ENCODE data around the gene CMKLR1. TPM values are rescaled to one million over a fixed set of nuclear protein-coding genes. Genes with fewer than 3 reads are reported as not detected.

The CMKLR1 gene
- polyA plus RNA-seq, 3 donors: 7.5 to 11.6 (median 7.9) TPM

- H3K4me1 Mint-ChIP-seq: peaks cover 73% of the 10 kb centered on the region
- no peak overlapping the region for H3K27ac ChIP-seq (ENCODE audit: low read depth in 1 of 2, low read length in 2 of 2)
Measured at GRCh38 chr12:108307006-108307405, 32.1 kb downstream of the CMKLR1 start.

GRCh38 chr12:108306506-108306905 is 32.6 kb downstream of the CMKLR1 start:
- H3K27ac ChIP-seq (ENCODE audit: low read depth in 1 of 2, low read length in 2 of 2): peak overlapping the region in 1 of 2 donors; percentile 46
- peaks cover 12 to 15% (median 15%) of the 10 kb centered on the region in 3 donors for H3K27me3 Mint-ChIP-seq (ENCODE audit: low read depth in 3 of 3)

More at GRCh38 chr12:108307006-108307405, 32.1 kb downstream of the CMKLR1 start:
- H3K4me2 ChIP-seq (replicated peaks; ENCODE audit: extremely low read depth, low read length, poor library complexity, severe bottlenecking): no peak overlapping the region
- peaks cover 12 to 16% (median 15%) of the 10 kb centered on the region in 3 donors for H3K27me3 Mint-ChIP-seq (ENCODE audit: low read depth in 3 of 3)
- no peak for TF ChIP-seq CTCF (IDR thresholded peaks at IDR 0.05)
- no peaks in the 10 kb centered on the region for H3K9me3 ChIP-seq (replicated peaks in 1 of 2; ENCODE audit: control insufficient read depth in 1 of 2, insufficient read depth in 1 of 2, low read length in 2 of 2)
- no peaks in the 10 kb centered on the region for H3K36me3 ChIP-seq (replicated peaks in 1 of 2; ENCODE audit: control insufficient read depth in 1 of 2, insufficient read depth in 2 of 2, low read length in 2 of 2)
- no peak overlapping the region for H3K4me3 ChIP-seq (replicated peaks in 1 of 3; ENCODE audit: low read depth in 2 of 3, low read length in 3 of 3)
- peaks cover 8 to 13% of the 10 kb centered on the region in 2 donors for H3K36me3 Mint-ChIP-seq
- peaks cover 57 to 70% of the 10 kb centered on the region in 2 donors for H3K4me1 ChIP-seq (ENCODE audit: control insufficient read depth in 1 of 2, insufficient read depth in 2 of 2, low read length in 2 of 2)
- H3K27ac Mint-ChIP-seq: peak overlapping the region in 2 of 7 donors; percentile 15 to 83
- intact Hi-C loops (cut with micrococcal nuclease): loop anchor here in 1 of 2 donors (5.0 kb wide), 1 partner anchor 35 kb away; no protein-coding TSS in a partner anchor
- H3K4me3 Mint-ChIP-seq: no peak overlapping the region
- H3K79me2 ChIP-seq (ENCODE audit: insufficient read depth, low read length): no peaks in the 10 kb centered on the region
- DNase-seq: peak in 1 of 3 donors; percentile 57
- H3K9ac ChIP-seq (ENCODE audit: insufficient read depth, low read length, poor library complexity, severe bottlenecking): no peak overlapping the region
- no peaks in the 10 kb centered on the region for H3K9me3 Mint-ChIP-seq
- no peak overlapping the region for H2AFZ ChIP-seq (ENCODE audit: insufficient read depth, low read depth, low read length, poor library complexity, severe bottlenecking)
- H4K20me1 ChIP-seq (ENCODE audit: insufficient read depth, low read length): no peaks in the 10 kb centered on the region
- H3K27me3 ChIP-seq (ENCODE audit: control insufficient read depth in 2 of 2, insufficient read depth in 2 of 2, low read length in 2 of 2): no peaks in the 10 kb centered on the region
- 90% methylated on average over 2 of the region's 7 CpGs for WGBS (ENCODE audit: insufficient coverage)

More at GRCh38 chr12:108306506-108306905, 32.6 kb downstream of the CMKLR1 start:
- H3K9ac ChIP-seq (ENCODE audit: insufficient read depth, low read length, poor library complexity, severe bottlenecking): no peak overlapping the region
- no peaks in the 10 kb centered on the region for H3K9me3 Mint-ChIP-seq
- no peaks in the 10 kb centered on the region for H3K79me2 ChIP-seq (ENCODE audit: insufficient read depth, low read length)
- peaks cover 6 to 11% of the 10 kb centered on the region in 2 donors for H3K36me3 Mint-ChIP-seq
- DNase-seq: no peak
- H2AFZ ChIP-seq (ENCODE audit: insufficient read depth, low read depth, low read length, poor library complexity, severe bottlenecking): no peak overlapping the region
- no peak overlapping the region for H3K4me3 ChIP-seq (replicated peaks in 1 of 3; ENCODE audit: low read depth in 2 of 3, low read length in 3 of 3)
- H3K27me3 ChIP-seq (ENCODE audit: control insufficient read depth in 2 of 2, insufficient read depth in 2 of 2, low read length in 2 of 2): no peaks in the 10 kb centered on the region
- H3K4me1 ChIP-seq (ENCODE audit: control insufficient read depth in 1 of 2, insufficient read depth in 2 of 2, low read length in 2 of 2): peaks cover 52 to 65% of the 10 kb centered on the region in 2 donors
- intact Hi-C loops (cut with micrococcal nuclease): loop anchor here in 1 of 2 donors (5.0 kb wide), 1 partner anchor 36 kb away; no protein-coding TSS in a partner anchor
- no peaks in the 10 kb centered on the region for H3K36me3 ChIP-seq (replicated peaks in 1 of 2; ENCODE audit: control insufficient read depth in 1 of 2, insufficient read depth in 2 of 2, low read length in 2 of 2)
- 90% methylated on average over 3 of the region's 3 CpGs for WGBS (ENCODE audit: insufficient coverage)
- TF ChIP-seq CTCF (IDR thresholded peaks at IDR 0.05): no peak
- peak overlapping the region in 1 of 2 donors; percentile 84 for H3K4me3 Mint-ChIP-seq
- H3K27ac Mint-ChIP-seq: peak overlapping the region in 3 of 7 donors; percentile 15 to 83 (median 72)
- H3K4me2 ChIP-seq (replicated peaks; ENCODE audit: extremely low read depth, low read length, poor library complexity, severe bottlenecking): no peak overlapping the region
- H4K20me1 ChIP-seq (ENCODE audit: insufficient read depth, low read length): no peaks in the 10 kb centered on the region
- H3K9me3 ChIP-seq (replicated peaks in 1 of 2; ENCODE audit: control insufficient read depth in 1 of 2, insufficient read depth in 1 of 2, low read length in 2 of 2): no peaks in the 10 kb centered on the region
- H3K4me1 Mint-ChIP-seq: peaks cover 68% of the 10 kb centered on the region
